ENCODE results near the gene BDNF.

BDNF gene

DNA sequence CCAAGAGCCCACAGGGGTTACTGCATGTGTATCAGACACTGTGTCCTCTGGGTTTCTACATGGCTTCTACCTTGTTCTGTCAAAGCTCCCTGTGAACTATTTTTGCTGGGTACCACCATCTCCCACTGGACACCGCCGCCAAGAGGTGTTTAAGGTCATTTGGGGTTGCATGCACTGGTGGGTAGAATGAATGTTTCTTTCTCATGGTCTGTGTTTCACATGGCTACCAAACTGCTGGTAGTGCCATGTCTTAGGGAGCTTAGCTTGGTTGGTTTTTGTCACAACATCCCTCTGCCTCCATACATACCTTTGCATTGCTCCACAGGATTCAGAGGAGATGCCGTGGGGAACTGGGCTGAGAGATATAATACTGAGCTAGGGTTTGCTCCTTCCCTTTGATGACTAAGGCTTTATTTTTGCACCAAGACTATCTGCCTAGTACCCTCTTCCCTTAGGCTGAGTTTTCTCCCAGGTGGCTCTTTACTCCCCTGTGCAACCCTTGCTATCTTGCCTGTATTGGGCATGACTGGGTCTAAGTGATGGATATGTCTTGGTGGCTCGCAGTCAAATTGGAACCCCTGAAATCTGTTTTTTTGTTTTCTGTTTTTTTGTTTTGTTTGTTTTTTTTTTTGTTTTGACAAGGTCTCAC lies 73.2 kb downstream of the BDNF start:
- no peak for DNase-seq (ENCODE audit: low read depth in 4 of 4, low spot score in 1 of 4)

DNA sequence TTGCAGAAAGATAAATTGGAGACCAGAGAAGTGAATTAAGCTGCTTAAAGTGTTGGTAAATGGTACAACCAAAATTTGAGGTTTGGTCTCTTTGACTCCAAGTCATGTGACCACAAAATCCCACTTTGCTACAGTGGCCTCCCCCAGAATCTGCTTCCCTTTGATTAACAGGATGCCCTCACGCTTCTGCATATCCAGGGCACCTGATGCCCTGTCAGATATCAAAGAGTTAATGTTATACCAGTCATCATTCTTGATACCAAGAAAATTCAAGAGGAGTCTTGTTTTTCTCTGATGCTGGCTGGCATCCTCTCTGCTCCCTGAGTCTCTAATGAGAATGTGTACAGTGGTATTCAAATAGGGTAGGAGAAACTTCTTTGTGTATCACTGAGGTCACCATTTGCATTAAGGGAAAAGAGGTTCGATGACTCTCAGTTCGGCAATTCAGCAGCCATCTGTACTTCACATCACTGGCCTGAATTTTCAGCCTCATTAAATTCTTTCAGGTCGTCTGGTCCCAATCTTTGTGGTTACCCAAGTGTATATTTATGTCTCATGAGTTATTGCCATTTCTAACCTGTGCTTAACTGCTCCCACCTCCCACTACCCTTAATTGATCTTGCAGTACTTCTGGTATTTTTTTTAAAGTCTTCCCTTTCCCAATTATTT lies 73.9 kb downstream of the BDNF start:
- DNase-seq (ENCODE audit: low read depth in 4 of 4, low spot score in 1 of 4) = no peak

DNA sequence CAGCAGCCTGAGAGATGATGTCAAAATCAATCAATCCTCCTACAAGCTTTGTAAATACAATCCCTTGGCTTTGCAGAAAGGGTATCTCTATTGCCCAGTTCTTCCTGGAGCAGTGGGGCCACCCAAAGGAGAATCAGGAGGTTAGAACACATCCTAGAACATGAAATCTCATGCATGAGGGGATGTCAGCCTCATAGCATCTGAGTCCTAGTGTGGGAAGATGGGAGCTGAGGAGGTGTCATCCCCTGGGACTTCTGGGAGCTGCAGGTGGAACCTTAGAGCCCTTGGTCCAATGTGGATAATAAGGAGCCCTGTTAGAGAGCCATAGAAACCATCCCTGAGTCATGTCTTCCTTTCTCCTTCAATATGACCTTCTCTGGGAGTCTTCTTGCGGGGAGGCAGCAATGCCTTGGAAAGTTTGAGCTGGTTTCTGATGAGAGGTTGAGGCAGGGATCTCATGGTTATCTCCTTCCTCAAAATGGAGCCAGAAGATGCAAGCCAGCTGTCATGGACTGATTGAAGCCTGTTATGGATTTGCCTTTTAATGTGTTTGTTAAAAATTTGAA lies 74.8 kb downstream of the BDNF start:
- no peak for DNase-seq (ENCODE audit: low read depth in 4 of 4, low spot score in 1 of 4)

DNA sequence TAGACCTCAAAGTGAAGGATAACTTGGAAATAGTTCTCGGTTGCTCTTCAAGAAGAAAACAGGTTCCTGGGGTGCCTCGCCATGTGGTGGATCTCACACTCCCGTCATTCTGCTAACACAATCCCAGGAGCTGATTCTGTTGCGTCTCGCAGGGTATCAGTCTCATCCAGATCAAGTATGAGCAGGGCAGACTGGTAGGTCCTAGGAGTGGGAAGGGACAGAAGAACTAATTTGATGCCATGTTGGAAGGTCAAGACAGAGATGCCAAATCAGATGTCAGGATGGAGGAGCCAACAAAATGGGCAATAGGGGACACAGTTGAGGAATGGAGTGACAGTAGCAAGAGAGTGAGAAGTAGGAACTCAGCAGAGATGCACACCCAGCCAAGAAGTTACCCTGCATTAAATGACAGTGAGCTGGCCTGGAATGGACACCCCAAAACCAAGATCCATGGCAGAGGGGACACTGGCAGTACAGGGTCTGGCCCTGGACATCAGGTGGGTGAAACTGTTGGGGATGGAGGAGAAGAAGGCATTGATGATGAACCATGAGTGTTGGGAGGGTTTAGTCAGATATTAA lies 76.2 kb downstream of the BDNF start:
- no peak for DNase-seq (ENCODE audit: low read depth in 4 of 4, low spot score in 1 of 4)

DNA sequence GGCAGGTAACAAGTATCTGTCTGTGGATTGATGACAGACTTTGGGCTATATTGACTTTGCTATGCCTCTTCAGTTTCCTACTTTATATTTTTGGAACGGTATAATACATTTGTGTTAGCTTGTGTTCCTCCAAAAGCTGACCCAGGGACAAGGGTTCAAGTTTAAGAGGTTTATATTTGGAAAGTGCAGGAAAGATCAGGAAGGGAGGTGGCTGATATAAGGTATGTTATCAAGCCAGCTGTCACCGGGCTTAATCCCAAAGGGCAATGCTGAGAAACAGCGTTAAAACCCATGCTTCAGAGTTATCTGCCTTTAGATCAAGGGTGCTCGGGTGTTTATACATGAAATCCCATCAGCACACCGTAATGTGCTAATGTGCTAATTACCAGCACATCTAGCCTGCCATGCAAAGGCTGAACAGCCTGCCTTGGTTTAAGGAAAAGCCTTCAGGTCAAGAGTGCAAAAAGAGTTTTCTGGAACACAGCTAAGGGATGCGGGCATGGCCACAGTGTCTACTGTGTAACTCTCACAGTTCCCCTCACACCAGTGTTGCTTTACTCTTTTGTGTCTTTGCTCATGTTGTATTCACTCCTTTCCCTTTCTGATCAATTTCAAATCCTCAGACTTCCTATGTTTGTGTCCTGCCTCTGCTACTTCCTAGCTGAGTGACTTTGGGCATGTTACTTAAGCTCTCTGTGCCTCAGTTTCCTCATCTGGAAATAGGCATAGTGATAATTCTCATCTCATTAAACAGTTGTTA lies 77.5 kb downstream of the BDNF start:
- no peak for DNase-seq (ENCODE audit: low read depth in 4 of 4, low spot score in 1 of 4)

DNA sequence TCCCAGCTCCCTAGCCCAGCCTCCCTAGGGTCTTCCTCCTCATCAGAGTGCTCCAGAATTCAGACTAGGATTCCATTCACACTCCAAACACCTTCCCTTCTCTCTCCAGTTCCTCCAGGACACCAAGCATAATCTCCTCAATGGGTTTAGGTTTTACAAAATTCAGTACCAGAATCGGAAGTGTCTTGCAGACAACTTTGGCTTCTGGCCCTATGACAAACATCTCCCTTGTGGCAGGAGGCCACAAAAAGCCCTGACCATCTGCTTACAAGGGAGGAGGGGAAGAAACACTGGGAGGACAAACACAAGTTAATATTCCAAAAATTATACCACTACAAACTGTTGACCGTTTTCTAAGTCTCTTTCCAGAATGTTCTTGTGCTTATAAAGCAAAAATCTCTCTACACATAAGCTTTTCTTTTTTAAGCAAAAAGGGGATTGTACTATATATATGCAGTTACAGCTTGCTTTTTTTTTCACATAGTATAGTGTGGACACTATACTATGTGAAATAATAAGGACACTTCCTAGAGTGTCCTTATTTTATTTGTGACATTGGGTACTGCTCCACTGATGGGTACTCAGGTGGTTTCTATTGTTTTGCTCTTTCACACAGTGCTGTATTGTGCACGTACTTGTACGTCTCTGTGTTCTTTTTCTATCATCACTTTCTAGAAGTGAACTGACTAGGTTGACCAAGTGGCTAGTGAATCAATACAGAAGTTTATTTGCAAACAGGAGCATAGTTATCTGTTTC lies 78.7 kb downstream of the BDNF start:
- DNase-seq (ENCODE audit: low read depth in 4 of 4, low spot score in 1 of 4) = no peak

DNA sequence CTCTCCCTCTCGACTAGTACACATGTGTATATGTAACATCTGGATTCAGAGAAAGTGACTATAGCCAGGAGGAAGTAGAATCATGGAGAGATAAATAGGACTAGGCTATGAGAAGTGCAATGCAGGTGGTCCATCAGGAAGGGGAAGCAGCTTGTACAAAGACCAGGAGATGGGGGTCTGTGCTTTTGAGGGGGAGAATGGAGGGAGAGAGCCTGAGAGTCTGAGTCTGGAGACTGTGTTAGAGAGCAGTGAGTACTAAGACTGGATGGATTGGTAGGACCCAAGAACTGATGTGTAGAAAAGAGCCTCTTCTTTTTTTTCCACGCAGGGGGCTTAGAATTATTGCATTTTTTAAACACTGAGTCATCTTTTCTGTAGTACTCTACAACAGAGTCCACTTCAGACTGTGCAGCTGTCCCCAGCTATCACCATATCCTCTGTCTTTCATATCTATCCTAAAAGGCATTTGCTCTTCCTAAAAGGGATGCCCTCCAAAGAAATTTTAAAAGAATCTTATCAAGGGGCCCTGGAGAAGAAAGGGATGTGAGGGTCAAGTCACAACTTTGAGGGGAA lies 80.4 kb downstream of the BDNF start:
- no peak for DNase-seq (ENCODE audit: low read depth in 4 of 4, low spot score in 1 of 4)

DNA sequence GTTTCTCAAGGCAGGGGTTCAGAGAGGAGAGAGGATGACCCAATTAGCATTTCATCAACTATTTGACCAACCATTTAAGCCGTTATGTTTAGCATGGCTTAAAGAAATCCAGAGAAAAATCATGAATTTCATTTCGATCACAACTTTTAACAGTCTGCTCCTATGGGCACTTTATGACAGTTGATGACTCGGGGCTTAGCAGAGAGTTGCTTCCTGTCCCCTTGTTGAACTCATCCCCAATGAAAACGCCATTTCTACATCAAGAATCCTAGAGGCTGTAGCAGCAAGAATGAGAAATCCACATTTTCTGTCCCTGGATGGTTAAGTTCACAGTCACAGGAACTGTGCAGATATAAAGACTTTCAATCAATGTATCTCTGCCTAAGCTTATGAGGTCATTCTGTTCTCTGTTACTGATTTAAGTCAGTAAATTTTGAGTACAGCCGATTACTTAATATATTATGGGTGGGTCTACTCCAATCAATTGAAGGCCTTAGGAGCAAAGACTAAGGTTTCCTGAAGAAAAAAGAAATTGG lies 81.1 kb downstream of the BDNF start:
- DNase-seq (ENCODE audit: low read depth in 4 of 4, low spot score in 1 of 4) = no peak

DNA sequence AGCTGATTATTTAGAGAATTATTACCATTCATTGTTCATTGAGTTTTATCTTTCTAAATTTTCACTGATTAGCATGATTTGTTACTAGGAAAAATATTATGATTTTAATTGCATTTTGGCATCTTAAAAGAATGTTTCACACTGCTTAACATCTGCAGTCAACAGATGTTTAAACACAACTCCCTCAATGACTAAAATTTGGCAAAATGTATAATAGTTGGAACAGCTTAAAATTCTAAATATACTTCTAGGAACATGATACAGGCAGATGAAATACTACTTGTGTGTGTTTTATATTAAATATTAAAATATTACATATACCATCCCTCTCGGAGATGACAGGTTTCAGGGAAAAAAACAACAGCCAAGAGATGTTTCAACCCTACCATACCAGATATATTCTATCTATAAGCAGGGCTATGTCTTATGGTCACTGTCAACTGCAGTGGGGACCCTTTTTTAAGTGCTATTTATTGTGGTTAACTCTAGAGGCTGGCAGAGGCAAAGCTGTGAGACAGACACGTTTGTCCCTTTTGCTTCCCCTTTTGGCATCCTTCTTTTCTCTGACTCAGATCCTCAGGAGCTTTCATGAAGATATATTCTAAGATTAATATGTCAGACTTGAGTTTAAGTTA lies 81.9 kb downstream of the BDNF start:
- no peak for DNase-seq (ENCODE audit: low read depth in 4 of 4, low spot score in 1 of 4)

DNA sequence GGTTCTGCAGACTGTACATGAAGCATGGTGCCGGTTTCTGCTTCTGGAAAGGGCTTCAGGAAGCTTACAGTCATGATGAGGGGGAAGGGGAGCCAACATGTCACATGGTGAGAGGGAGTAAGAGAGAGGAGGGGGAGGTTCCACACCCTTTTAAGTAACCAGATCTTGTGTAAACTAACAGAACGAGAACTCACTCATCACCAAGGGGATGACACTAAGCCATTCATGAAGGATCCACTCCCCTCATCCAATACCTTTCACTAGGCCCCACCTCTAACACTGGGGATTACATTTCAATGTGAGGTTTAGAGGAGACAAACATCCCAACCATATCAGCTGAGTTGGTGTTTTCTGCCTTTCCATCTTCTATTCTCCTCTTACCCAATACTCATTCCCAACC lies 83.5 kb downstream of the BDNF start:
- no peak for DNase-seq (ENCODE audit: low read depth in 4 of 4, low spot score in 1 of 4)

DNA sequence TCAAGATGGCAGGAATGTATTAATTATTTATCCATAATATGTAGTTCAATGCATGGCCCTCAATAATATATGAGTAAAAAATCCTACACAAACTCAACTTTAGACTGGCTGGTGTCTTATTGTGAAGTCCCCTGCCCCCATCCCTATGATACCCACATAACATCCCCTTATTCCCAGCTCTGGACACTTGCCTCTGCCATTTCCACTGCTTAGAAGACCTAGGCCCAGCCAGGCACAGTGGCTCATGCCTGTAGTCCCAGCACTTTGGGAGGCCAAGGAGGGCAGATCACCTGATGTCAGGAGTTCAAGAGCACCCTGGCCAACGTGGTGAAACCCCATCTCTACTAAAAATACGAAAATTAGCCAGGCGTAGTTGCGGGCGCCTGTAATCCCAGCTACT lies 84.4 kb downstream of the BDNF start:
- no peak for DNase-seq (ENCODE audit: low read depth in 4 of 4, low spot score in 1 of 4)

DNA sequence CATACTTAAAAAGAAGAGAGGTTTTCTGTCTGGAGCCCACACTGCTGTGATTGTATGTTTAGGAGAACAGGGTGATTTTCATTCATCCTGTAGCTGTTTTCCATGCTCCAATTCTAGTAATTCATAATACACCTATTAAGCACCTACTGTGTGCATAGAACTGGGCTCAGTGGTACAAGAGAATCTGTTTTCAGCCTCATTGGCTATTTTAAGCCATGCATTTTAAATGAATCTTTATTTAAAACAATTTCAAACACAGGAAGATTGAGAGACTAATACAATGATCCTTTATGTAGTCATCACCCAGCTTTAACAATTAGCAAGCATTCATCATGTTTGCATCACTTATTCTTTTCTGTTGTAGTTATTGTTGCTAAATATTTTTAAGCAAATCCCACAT lies 86.2 kb downstream of the BDNF start:
- no peak for DNase-seq (ENCODE audit: low read depth in 4 of 4, low spot score in 1 of 4)

DNA sequence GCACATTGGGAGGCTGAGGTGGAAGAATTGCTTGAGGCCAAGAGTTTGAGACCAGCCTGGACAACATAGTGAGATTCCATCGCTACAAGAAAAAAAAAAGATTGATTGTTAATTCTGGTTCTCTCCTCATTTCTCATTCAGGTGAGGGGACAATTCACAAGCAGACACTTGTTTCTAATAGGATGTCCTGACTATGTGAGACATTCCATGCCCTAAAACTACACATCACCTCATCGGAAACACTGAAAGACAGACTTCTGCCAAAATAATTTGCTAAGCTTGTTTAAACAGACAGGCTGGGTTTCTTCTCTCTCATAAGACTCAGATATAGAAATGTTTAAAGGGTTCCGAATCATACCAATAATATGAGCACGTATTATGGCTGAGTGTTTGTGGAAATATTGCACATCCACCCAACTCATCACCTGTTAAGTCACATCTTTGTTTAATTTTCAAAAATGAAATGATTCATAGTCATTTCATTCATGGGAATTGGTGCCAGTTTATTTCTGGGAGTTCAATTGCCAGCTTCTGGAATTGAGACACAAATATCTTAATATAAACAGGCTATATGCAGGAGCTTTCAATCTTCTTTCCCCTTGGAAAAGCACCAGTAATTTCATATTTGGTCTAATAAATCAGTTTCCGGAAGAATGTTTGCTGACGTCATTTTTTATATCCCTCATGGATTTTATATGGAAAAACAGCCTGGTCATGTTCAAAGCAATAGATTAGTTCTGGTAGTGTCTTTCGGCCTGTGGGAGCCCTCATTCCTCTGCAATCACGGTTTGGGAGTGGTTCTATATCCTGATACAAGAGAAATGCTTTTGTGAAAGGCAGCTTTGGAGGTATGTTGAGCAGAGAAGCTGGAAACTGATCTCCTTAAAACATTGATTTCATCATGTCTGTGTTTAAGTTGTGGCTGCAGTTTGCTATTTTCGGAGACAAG lies 87.0 kb downstream of the BDNF start:
- DNase-seq (ENCODE audit: low read depth in 4 of 4, low spot score in 1 of 4) = no peak

DNA sequence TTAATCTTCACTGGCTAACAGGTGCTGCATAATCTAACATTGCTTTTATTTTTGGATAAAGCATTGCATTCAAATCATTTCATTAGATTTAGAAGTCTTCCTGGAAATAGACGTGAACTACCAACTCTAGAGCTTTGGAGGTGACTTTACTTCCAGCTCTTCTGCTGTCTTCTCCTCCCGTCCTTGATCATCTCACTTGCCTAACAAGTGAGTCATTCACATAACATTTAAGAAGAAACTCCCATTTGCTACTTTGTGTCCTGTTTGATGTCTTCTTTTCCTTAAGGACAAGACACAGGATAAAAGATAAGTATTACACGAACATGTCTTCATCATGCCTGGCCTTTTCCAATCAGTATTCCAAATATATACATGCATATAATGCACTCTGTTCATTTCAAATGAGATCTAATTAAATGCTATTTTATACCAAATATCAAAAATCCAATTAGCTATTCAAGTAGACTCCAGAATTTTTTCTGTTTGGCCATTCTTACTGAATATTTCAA lies 88.3 kb downstream of the BDNF start:
- no peak for DNase-seq (ENCODE audit: low read depth in 4 of 4, low spot score in 1 of 4)

DNA sequence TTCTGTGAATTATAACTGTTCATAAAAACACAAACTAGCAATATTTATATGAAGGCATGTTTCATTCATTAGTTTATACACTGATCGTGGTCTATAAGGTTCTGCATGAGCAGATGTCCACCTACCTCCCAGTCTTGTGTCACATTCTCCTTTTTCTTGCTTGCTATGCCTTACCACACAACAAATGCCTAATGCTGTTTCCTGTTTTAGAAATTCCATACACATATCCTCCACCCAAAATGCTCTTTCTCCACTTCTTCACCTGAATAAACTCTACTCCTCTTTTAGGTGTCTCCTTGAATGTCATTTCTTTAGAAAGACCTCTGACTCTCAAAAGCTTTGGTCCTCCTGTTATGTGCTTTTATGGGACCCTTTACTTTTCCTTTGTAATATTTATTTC lies 88.9 kb downstream of the BDNF start:
- DNase-seq (ENCODE audit: low read depth in 4 of 4, low spot score in 1 of 4) = no peak

DNA sequence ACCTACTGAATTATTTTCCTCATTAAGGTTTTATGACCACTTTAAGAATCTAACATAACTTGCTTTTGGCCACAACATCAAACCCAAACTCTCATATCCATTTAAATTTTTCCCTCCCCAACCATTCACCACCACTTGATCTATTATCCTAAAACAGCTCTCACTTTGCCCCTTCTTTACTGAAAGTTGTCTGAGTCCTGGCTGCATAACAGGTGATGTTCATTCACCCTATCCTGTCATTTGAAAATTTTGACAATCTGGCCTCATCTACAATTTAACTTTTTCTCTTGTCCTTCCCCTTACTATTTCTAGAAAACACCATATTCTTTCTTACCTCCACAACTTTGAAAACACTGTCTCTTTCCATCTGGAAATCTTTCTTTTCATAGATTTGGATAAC lies 89.3 kb downstream of the BDNF start:
- no peak for DNase-seq (ENCODE audit: low read depth in 4 of 4, low spot score in 1 of 4)

DNA sequence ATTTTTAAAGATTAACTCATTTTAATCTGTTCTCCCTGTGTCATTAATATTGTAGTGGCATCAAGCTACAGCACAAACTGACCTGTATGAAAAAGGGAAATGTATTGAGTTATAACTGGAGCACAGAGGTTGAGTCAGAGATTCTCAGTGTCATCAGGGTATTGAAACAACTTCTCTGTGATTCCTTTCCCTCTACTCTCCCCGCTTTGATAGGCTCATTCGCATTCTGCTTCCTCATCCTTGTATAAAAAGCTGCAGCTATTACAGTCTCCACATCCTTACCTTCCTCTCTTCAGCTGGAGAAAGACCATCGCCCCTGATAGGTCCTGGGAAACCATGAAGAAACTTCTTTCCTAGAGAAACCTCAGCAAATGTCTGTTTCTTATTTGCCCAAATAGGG lies 90.0 kb downstream of the BDNF start:
- DNase-seq (ENCODE audit: low read depth in 4 of 4, low spot score in 1 of 4) = no peak

DNA sequence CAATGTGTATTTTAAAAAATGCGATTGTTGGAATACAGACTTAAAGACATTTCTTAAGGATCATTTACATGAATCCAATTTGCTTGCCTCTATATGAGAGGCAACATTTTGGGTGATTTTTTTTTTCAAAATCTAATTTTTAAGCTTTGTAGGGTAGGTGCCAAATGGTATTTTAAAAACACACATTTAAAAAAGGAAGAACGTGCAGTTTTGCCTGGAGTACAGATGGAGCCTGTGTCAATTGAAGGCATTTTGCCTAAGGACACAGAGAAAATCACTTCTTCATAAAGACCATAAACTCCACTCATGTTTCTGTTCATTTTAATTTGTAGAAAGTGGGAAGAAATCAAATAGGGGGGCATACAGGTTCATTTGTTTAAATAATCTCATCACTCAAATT lies 91.3 kb downstream of the BDNF start:
- DNase-seq (ENCODE audit: low read depth in 4 of 4, low spot score in 1 of 4) = no peak

DNA sequence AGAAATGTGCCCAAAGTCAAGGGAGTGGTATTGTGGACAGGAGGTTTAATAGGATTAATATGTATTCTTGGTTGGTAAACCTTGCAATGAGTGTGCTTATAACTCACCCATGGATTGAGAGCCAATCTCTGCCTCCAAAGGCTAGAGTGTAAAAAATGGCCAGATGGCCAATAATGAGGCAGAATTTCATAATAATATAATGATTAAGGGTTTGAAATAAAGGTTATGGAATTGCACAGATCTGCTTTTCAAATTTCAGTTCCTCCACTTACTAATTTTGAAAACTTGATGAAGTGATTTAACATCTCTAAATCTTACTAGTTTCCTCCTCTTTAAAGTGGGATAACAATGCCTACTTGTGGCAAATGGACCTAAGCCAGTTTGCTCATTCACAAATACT lies 94.8 kb downstream of the BDNF start:
- no peak for DNase-seq (ENCODE audit: low read depth in 4 of 4, low spot score in 1 of 4)
